ENCODE measurements around the gene PLXND1.
"Not testable (repeated sequence)": the region's sequence is repeated elsewhere in the genome, so short reads cannot be mapped to it uniquely, and the experiment has no call there.

Gene PLXND1

DNA sequence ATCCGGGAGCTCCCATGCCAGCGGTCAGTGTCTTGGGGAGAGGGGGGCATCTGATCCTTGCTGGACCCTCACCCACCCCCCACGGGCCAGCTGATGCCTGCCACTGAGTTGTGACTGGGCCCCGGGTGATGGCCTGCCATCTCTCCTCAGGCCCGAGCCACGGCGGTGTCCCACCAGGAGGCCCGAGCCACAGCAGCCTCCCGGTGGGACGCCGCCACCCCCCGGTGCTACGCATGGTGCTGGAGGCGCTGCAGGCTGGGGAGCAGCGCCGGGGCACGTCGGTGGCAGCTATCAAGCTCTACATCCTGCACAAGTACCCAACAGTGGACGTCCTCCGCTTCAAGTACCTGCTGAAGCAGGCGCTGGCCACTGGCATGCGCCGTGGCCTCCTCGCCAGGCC is 59.2 kb downstream of the PLXND1 start:
- no peak for DNase-seq

- not testable (repeated sequence) for DNase-seq
These were observed 60.5 kb downstream of the PLXND1 start for GRCh38 chr3:129545951-129546350.

DNA sequence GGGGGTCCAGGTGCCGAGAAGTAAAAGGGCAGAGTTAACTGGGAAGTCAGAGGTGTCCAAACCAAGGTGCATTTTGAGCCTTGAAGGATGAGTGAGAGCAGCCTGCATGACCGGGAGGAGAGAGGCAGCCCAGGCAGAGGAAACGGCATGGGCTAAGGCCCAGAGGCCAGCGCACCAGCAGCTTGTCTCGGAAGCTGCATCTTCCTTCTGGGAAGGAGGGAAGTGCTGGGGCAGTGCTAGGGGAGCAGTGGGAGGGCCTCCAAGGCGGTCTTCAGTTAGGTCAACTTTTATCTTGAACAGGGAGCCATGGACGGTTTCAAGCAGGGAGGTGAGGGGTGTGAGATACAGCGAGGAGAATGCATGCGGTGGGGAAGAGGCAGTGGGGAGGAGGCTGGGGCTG is 62.5 kb downstream of the PLXND1 start:
- DNase-seq, result no peak

- no peak for DNase-seq
These were observed 63.2 kb downstream of the PLXND1 start, which contains the start of gene H1-8 for GRCh38 chr3:129543156-129543790. TSS of gene H1-8 (plus strand) at chr3:129543175. CDS start at chr3:129543219, 44 bp downstream.

DNA sequence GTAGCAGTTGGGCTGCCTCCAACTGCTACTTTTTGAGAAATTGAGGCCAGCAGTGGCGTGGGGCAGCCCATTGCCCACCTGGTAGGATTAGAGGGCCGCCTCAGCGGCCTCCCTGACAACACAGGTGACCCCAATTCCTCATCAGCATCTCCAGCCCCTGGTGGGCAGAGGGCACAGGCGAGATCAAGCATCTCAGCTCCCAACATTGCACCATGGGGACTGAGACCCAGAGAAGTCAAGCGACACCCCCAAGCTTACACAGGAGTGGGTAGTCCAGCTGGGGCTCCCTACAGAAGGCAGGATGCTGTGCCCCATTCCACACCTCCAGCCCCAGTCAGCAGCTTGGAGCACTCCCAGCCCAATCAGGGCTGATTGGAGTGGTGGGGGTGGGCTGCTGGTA is 63.7 kb downstream of the PLXND1 start:
- DNase-seq, result no peak

- DNase-seq, result no peak
These were observed 65.5 kb downstream of the PLXND1 start for GRCh38 chr3:129540776-129541516.

- DNase-seq, result no peak
These were observed 67.3 kb downstream of the PLXND1 start for GRCh38 chr3:129539206-129539605.

DNA sequence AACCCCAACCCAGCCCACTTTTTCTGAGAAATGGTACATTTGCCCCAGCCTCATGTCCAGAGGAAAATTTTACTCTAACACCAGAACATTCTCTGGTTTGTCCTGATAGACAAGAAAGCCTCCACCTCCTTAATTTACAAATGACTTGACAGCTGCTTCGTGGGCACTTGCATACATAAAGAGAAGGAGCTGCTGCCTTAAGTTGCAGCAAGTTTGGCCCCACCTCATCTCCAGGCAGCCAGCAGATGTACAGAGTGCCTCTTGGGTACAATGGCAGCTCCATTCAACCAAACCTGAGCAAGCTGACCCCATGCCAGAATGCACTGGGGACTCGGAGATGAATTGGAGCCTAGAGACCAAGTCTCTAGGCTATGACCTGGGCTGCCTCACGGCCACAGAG is 69.7 kb downstream of the PLXND1 start:
- DNase-seq, result no peak

DNA sequence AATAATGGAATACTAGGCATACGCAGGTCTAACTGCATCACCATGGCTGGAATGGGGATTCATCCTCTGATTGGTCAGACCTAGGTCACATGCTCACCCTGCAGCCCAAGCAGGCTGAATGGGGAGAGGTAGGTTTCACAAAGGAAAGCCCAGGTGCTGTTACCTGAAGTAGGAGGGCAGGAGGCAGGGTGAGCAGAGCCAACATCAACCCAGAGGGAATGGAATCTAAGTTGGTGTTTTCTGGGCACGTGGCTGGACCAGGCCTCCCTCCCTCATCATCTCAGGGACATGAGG is 70.2 kb downstream of the PLXND1 start:
- DNase-seq, result no peak

- no peak for DNase-seq
These were observed 71.4 kb downstream of the PLXND1 start for GRCh38 chr3:129535075-129535474.

GRCh38 chr3:129534428-129535027 is 71.9 kb downstream of the PLXND1 start:
- DNase-seq, result no peak

GRCh38 chr3:129533406-129533805 is 73.1 kb downstream of the PLXND1 start:
- DNase-seq, result no peak

GRCh38 chr3:129532261-129532660 is 74.2 kb downstream of the PLXND1 start:
- DNase-seq, result no peak

- DNase-seq, result no peak
These were observed 74.8 kb downstream of the PLXND1 start for GRCh38 chr3:129531699-129532098.

DNA sequence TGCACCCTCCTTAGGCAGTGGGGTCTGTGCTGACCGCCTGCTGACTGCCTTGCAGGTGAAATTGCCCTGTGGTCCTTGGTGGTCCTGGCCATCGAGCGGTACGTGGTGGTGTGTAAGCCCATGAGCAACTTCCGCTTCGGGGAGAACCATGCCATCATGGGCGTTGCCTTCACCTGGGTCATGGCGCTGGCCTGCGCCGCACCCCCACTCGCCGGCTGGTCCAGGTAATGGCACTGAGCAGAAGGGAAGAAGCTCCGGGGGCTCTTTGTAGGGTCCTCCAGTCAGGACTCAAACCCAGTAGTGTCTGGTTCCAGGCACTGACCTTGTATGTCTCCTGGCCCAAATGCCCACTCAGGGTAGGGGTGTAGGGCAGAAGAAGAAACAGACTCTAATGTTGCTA is 75.7 kb downstream of the PLXND1 start:
- DNase-seq, result no peak

DNA sequence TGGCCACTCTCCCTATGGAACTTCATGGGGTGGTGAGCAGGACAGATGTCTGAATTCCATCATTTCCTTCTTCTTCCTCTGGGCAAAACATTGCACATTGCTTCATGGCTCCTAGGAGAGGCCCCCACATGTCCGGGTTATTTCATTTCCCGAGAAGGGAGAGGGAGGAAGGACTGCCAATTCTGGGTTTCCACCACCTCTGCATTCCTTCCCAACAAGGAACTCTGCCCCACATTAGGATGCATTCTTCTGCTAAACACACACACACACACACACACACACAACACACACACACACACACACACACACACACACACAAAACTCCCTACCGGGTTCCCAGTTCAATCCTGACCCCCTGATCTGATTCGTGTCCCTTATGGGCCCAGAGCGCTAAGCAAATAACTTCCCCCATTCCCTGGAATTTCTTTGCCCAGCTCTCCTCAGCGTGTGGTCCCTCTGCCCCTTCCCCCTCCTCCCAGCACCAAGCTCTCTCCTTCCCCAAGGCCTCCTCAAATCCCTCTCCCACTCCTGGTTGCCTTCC is 76.2 kb downstream of the PLXND1 start:
- no peak for DNase-seq

GRCh38 chr3:129529436-129530210 is 76.9 kb downstream of the PLXND1 start:
- no peak for DNase-seq

DNA sequence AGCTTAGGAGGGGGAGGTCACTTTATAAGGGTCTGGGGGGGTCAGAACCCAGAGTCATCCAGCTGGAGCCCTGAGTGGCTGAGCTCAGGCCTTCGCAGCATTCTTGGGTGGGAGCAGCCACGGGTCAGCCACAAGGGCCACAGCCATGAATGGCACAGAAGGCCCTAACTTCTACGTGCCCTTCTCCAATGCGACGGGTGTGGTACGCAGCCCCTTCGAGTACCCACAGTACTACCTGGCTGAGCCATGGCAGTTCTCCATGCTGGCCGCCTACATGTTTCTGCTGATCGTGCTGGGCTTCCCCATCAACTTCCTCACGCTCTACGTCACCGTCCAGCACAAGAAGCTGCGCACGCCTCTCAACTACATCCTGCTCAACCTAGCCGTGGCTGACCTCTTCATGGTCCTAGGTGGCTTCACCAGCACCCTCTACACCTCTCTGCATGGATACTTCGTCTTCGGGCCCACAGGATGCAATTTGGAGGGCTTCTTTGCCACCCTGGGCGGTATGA is 77.8 kb downstream of the PLXND1 start, which contains the start of gene RHO:
Gene RHO (plus strand): TSS at position 51 of the 512 bp plus-strand sequence. CDS start 95 bp downstream, at position 146.
- DNase-seq, result no peak

GRCh38 chr3:129527262-129527661 is 79.2 kb downstream of the PLXND1 start:
- DNase-seq, result no peak

DNA sequence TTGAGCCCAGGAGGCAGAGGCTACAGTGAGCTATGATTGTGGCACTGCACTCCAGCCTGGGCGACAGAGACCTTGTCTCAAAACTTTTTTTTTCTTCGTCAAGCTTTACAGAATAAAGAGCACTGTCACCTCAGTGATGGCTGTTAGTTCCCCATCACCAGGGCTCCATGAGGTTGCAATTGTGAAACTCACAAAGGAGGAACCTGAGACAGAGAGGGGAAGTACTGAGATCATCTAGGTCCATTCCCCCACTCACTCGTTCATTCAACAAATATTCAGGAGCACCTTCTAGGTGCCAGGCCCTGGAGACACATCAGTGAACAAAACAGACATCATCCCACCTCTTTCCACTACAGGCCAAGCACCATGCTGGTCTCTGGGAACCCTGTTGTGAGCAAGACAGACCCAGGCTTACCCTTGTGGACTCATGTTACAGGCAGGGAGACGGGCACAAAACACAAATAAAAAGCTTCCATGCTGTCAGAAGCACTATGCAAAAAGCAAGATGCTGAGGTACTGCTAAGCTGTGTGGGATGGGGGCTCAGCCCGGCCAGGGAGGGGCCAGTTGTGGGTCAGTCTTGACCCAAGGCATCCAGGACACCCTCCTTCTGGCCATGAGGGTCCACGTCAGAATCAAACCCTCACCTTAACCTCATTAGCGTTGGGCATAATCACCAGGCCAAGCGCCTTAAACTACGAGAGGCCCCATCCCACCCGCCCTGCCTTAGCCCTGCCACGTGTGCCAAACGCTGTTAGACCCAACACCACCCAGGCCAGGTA is 80.2 kb downstream of the PLXND1 start:
- DNase-seq, result no peak

- DNase-seq, result no peak
These were observed 81.0 kb downstream of the PLXND1 start for GRCh38 chr3:129525341-129525968.

DNA sequence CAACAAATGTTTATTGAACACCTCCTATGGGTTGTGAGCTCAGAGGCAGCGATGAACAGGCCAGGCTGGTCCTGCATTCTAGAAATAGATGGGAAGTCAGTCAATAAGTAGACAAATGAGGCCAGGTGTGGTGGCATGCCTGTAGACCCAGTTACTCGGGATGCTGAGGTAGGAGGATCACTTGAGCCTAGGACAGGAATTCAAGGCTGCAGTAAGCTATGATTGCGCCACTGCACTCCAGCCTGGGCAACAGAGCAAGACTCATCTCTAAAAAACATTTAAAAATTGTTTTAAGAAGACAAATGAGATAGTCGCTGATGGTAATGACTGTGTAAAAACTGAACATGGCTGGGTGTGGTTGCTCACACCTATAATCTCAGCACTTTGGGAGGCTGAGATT is 82.4 kb downstream of the PLXND1 start:
- DNase-seq, result no peak
